Panc1 (cell line): Measurements from ENCODE around the gene FBXL2.

Experiments used
- CTCF ChIP-seq: fragments of 450-650 bp; IDR thresholded peaks from 2 replicates; pipeline ENCODE4 v1.5.1; 2017; ENCODE audit warnings: mild to moderate bottlenecking
- POLR2AphosphoS5 ChIP-seq: IDR thresholded peaks from 2 replicates; pipeline ENCODE4 v1.6.1; 2012; ENCODE audit warnings: mild to moderate bottlenecking, low read depth, low read length, moderate library complexity
- REST ChIP-seq, 2 experiments: IDR thresholded peaks; 2 replicates each; pipeline ENCODE4 v1.6.1; 2011 to 2012; ENCODE audit warnings: low read depth in 2 of 2, control low read depth in 1 of 2, low read length in 1 of 2, mild to moderate bottlenecking in 1 of 2, moderate library complexity in 1 of 2; ENCODE audit not compliant: insufficient read depth in 1 of 2
- SIN3A ChIP-seq: IDR thresholded peaks from 2 replicates; pipeline ENCODE4 v1.6.1; 2012; ENCODE audit warnings: low read depth, mild to moderate bottlenecking, low read length, moderate library complexity, borderline replicate concordance; ENCODE audit not compliant: insufficient read depth
- TCF7L2 ChIP-seq: IDR thresholded peaks from 2 replicates; pipeline ENCODE4 v1.6.1; 2011; ENCODE audit warnings: mild to moderate bottlenecking, low read depth, low read length, inconsistent platforms

- no peak for TF ChIP-seq CTCF
- no peak for TF ChIP-seq SIN3A
- TF ChIP-seq POLR2AphosphoS5, result no peak
- no peak for TF ChIP-seq REST (IDR thresholded peaks at IDR 0.05; ENCODE audit: insufficient read depth in 1 of 2, low read depth in 2 of 2, low read length in 1 of 2)
- TF ChIP-seq TCF7L2, result no peak
Measured at GRCh38 chr3:33419948-33420347, 142.7 kb downstream of the FBXL2 start.
